IMR-90 (cell line): Measurements from ENCODE around the gene IDS. TPM values are rescaled to one million over a fixed set of nuclear protein-coding genes. Genes with fewer than 3 reads are reported as not detected.

Experiments
- ATAC-seq: fragments of 200-7000 bp; cut with Tn5 transposase; 2 replicates; pipeline ENCODE4 v1.9.1; 2020; ENCODE audit warnings: low read depth, mild to moderate bottlenecking, moderate library complexity
- BruUV-seq: library from RNA; stranded (reverse); fragments of 400-500 nt; replicated peaks from 2 replicates; lab custom pipeline; 2021; lab: Mats Ljungman, UMichigan
- CTCF ChIA-PET: fragments of 300-600 bp; formaldehyde crosslinking; extraction: SDS; loops from one replicate; lab custom pipeline; 2021; ENCODE audit warnings: antibody characterized with exemption; lab: Yijun Ruan, JAX
- POLR2A ChIA-PET: fragments of 300-600 bp; sonication (Branson Sonifier 250); formaldehyde crosslinking; loops from one replicate; lab custom pipeline; 2022; ENCODE audit warnings: antibody characterized with exemption; ENCODE audit not compliant: unreplicated experiment; lab: Charles Lee
- DNase-seq: peaks from one replicate; pipeline ENCODE4 v3.0.0; 2013
- H2AFZ ChIP-seq: replicated peaks from 2 replicates; pipeline ENCODE3; 2013; ENCODE audit warnings: low read length, mild to moderate bottlenecking; ENCODE audit not compliant: poor library complexity
- H2AK5ac ChIP-seq: 2 replicates; pipeline ENCODE4 v1.6.1; 2013; ENCODE audit warnings: low read depth, low read length, inconsistent platforms
- H2AK9ac ChIP-seq: replicated peaks from 2 replicates; pipeline ENCODE3; 2013; ENCODE audit warnings: mild to moderate bottlenecking, low read depth, low read length, moderate library complexity; ENCODE audit not compliant: poor library complexity
- H2BK120ac ChIP-seq: 2 replicates; pipeline ENCODE4 v1.6.1; 2013; ENCODE audit warnings: low read depth, low read length, inconsistent platforms
- H2BK15ac ChIP-seq: 3 replicates; pipeline ENCODE4 v1.6.1; 2013; ENCODE audit warnings: low read depth, low read length, inconsistent platforms
- H2BK20ac ChIP-seq: 2 replicates; pipeline ENCODE4 v1.6.1; 2013; ENCODE audit warnings: low read depth, mild to moderate bottlenecking, inconsistent platforms, low read length, moderate library complexity
- H2BK5ac ChIP-seq: 2 replicates; pipeline ENCODE4 v1.6.1; 2013; ENCODE audit warnings: mild to moderate bottlenecking, low read depth, low read length, inconsistent platforms; ENCODE audit not compliant: poor library complexity, severe bottlenecking
- H3K14ac ChIP-seq: replicated peaks from 2 replicates; pipeline ENCODE4 v1.6.1; 2013; ENCODE audit warnings: low read depth, low read length, inconsistent platforms
- H3K18ac ChIP-seq: 2 replicates; pipeline ENCODE4 v1.6.1; 2013; ENCODE audit warnings: low read depth, low read length, control low read depth
- H3K23ac ChIP-seq: 2 replicates; pipeline ENCODE4 v1.6.1; 2013; ENCODE audit warnings: low read depth, low read length, inconsistent platforms
- H3K27ac ChIP-seq: 2 replicates; pipeline ENCODE4 v1.5.1; 2013; ENCODE audit warnings: mild to moderate bottlenecking, control low read depth, low read length; ENCODE audit not compliant: insufficient read depth
- H3K27me3 ChIP-seq: 2 replicates; pipeline ENCODE4 v1.6.1; 2013; ENCODE audit warnings: low read length; ENCODE audit not compliant: control insufficient read depth, insufficient read depth
- H3K36me3 ChIP-seq: 2 replicates; pipeline ENCODE4 v1.6.1; 2013; ENCODE audit warnings: low read length, mixed read lengths; ENCODE audit not compliant: control insufficient read depth, insufficient read depth
- H3K4ac ChIP-seq: 2 replicates; pipeline ENCODE4 v1.6.1; 2013; ENCODE audit warnings: low read depth, low read length, inconsistent platforms
- H3K4me1 ChIP-seq: 2 replicates; pipeline ENCODE4 v1.6.1; 2013; ENCODE audit warnings: low read length, mixed read lengths; ENCODE audit not compliant: control insufficient read depth, insufficient read depth
- H3K4me2 ChIP-seq: 2 replicates; pipeline ENCODE4 v1.6.1; 2013; ENCODE audit warnings: low read depth, mild to moderate bottlenecking, control low read depth, low read length, moderate library complexity
- H3K4me3 ChIP-seq: 2 replicates; pipeline ENCODE4 v1.5.1; 2013; ENCODE audit warnings: low read depth, mild to moderate bottlenecking, control low read depth, low read length, moderate library complexity; ENCODE audit not compliant: insufficient read depth
- H3K56ac ChIP-seq: 2 replicates; pipeline ENCODE4 v1.6.1; 2013; ENCODE audit warnings: low read length, inconsistent platforms; ENCODE audit not compliant: insufficient read depth; ENCODE audit errors: extremely low read depth
- H3K79me1 ChIP-seq, 2 experiments: 2 replicates each; pipeline ENCODE4 v1.6.1; 2013; ENCODE audit warnings: low read length in 2 of 2, inconsistent platforms in 1 of 2, low read depth in 1 of 2
- H3K9ac ChIP-seq: 2 replicates; pipeline ENCODE4 v1.6.1; 2013; ENCODE audit warnings: low read depth, low read length, control low read depth
- H3K9me1 ChIP-seq: 2 replicates; pipeline ENCODE4 v1.6.1; 2013; ENCODE audit warnings: low read length, inconsistent platforms; ENCODE audit not compliant: insufficient read depth
- H3K9me3 ChIP-seq: 2 replicates; pipeline ENCODE4 v1.6.1; 2013; ENCODE audit warnings: low read length; ENCODE audit not compliant: control insufficient read depth, insufficient read depth
- H4K20me1 ChIP-seq: 2 replicates; pipeline ENCODE4 v1.6.1; 2013; ENCODE audit warnings: low read length, inconsistent platforms; ENCODE audit not compliant: insufficient read depth
- H4K5ac ChIP-seq: 2 replicates; pipeline ENCODE4 v1.6.1; 2013; ENCODE audit warnings: mild to moderate bottlenecking, low read depth, low read length, control low read depth
- H4K8ac ChIP-seq, 2 experiments: 2 replicates each; pipeline ENCODE4 v1.6.1; 2013; ENCODE audit warnings: low read depth in 2 of 2, low read length in 2 of 2, control low read depth in 1 of 2, inconsistent platforms in 1 of 2
- H4K91ac ChIP-seq: 2 replicates; pipeline ENCODE4 v1.6.1; 2013; ENCODE audit warnings: low read depth, low read length, inconsistent platforms; ENCODE audit not compliant: insufficient read depth
- BHLHE40 ChIP-seq: fragments of 150-350 bp; IDR thresholded peaks from 2 replicates; pipeline ENCODE4 v1.6.1; 2016; ENCODE audit warnings: mild to moderate bottlenecking, low read depth, low read length
- CEBPB ChIP-seq: IDR thresholded peaks from 2 replicates; pipeline ENCODE4 v1.6.1; 2012; ENCODE audit warnings: low read depth, low read length, improper control_type of control experiment
- CHD1 ChIP-seq: IDR thresholded peaks from 2 replicates; pipeline ENCODE4 v1.6.1; 2012; ENCODE audit warnings: low read depth, low read length, improper control_type of control experiment
- CTCF ChIP-seq: conservative IDR thresholded peaks from 2 replicates; pipeline ENCODE4 v1.5.1; 2012; ENCODE audit warnings: mild to moderate bottlenecking, low read depth, low read length, improper control_type of control experiment
- ELK1 ChIP-seq: fragments of 150-350 bp; IDR thresholded peaks from 2 replicates; pipeline ENCODE4 v1.6.1; 2016; ENCODE audit warnings: low read depth, mild to moderate bottlenecking, low read length, moderate library complexity, borderline replicate concordance
- FOS ChIP-seq: fragments of 150-350 bp; IDR thresholded peaks from 2 replicates; pipeline ENCODE4 v1.6.1; 2016; ENCODE audit warnings: low read depth, low read length
- MAFK ChIP-seq: IDR thresholded peaks from 2 replicates; pipeline ENCODE4 v1.6.1; 2012; ENCODE audit warnings: low read depth, low read length, improper control_type of control experiment
- MAZ ChIP-seq: IDR thresholded peaks from 2 replicates; pipeline ENCODE4 v1.6.1; 2012; ENCODE audit warnings: low read depth, mild to moderate bottlenecking, low read length, improper control_type of control experiment, moderate library complexity, borderline replicate concordance
- MXI1 ChIP-seq: IDR thresholded peaks from 2 replicates; pipeline ENCODE4 v1.6.1; 2012; ENCODE audit warnings: low read depth, mild to moderate bottlenecking, low read length, moderate library complexity, borderline replicate concordance
- NFE2L2 ChIP-seq: fragments of 150-350 bp; IDR thresholded peaks from 2 replicates; pipeline ENCODE4 v1.6.1; 2016; ENCODE audit warnings: low read depth, mild to moderate bottlenecking, low read length
- POLR2A ChIP-seq: IDR thresholded peaks from 2 replicates; pipeline ENCODE4 v1.6.1; 2012; ENCODE audit warnings: mild to moderate bottlenecking, low read depth, low read length
- RAD21 ChIP-seq: IDR thresholded peaks from 2 replicates; pipeline ENCODE4 v1.6.1; 2012; ENCODE audit warnings: low read length, improper control_type of control experiment
- RCOR1 ChIP-seq: IDR thresholded peaks from 2 replicates; pipeline ENCODE4 v1.6.1; 2012; ENCODE audit warnings: mild to moderate bottlenecking, low read length, improper control_type of control experiment; ENCODE audit not compliant: insufficient replicate concordance
- RFX5 ChIP-seq: IDR thresholded peaks from 2 replicates; pipeline ENCODE4 v1.8.0; 2012; ENCODE audit warnings: low read depth, mild to moderate bottlenecking, low read length, moderate library complexity
- SMC3 ChIP-seq: fragments of 150-350 bp; IDR thresholded peaks from 2 replicates; pipeline ENCODE4 v1.6.1; 2016; ENCODE audit warnings: low read depth, mild to moderate bottlenecking, antibody characterized with exemption, low read length, moderate library complexity
- USF2 ChIP-seq: fragments of 150-350 bp; IDR thresholded peaks from 2 replicates; pipeline ENCODE4 v1.6.1; 2017; ENCODE audit warnings: mild to moderate bottlenecking, antibody characterized with exemption, low read length, low read depth
- WGBS, 2 experiments: methylation state at CpG; one replicate each; pipeline versions ENCODE4 v1.1.5 to v1.1.7; 2013; ENCODE audit warnings: missing lambda C conversion rate in 2 of 2; ENCODE audit not compliant: insufficient read length in 1 of 2; ENCODE audit errors: extremely low coverage in 2 of 2; 5-methylcytosine and 5-hydroxymethylcytosine counted together
- dilution Hi-C: fragments of 300-500 bp; cut with HindIII; formaldehyde crosslinking; loops from one replicate; pipeline ENCODE4 v1.14.3; 2018; ENCODE audit warnings: low sequenced_read_pairs; ENCODE audit not compliant: unreplicated experiment
- in situ Hi-C: fragments of 300-500 bp; cut with MboI; formaldehyde crosslinking; loops from 3 replicates; pipeline ENCODE4 v1.14.3; 2019; ENCODE audit warnings: low sequenced_read_pairs, inconsistent platforms, mixed read lengths
- intact Hi-C: fragments of 100-400 bp; cut with micrococcal nuclease; formaldehyde crosslinking; loops from 2 replicates; pipeline ENCODE4 v1.10.0; 2022
- polyA plus RNA-seq, 3 experiments: library from polyadenylated mRNA; depleted of rRNA; stranded (reverse); fragments of >200 nt; gene quantifications; 2 replicates each; pipeline ENCODE4 v1.2.3, GENCODE V29; 2012; ENCODE audit warnings: low replicate concordance in 1 of 3
- total RNA-seq: library from RNA; depleted of rRNA; stranded (reverse); fragments of >200 nt; gene quantifications from 2 replicates; pipeline ENCODE4 v1.2.3, GENCODE V29; 2012

Gene IDS
- total and polyA plus RNA-seq, 2 of the 4 experiments (the other 2 are of a cell fraction): 26.3 to 56.9 TPM

GRCh38 chrX:149527705-149528104 is 22.6 kb upstream of the IDS start:
- no peak overlapping the region for H3K4me2 ChIP-seq
- H2AK5ac ChIP-seq: no peak overlapping the region
- ChIA-PET POLR2A (no interaction called here), CTCF (no interaction called here)
- dilution Hi-C loops (no loop called here), in situ Hi-C loops (no loop called here), intact Hi-C loops (no loop called here)
- H3K4me1 ChIP-seq: no peaks in the 10 kb centered on the region; the same call in 1 of the 2 replicates
- no peak overlapping the region for H4K5ac ChIP-seq
- H3K18ac ChIP-seq: no peak overlapping the region
- no peaks in the 10 kb centered on the region for H3K9me1 ChIP-seq
- no peak overlapping the region for H3K27ac ChIP-seq
- no peak overlapping the region for H2AFZ ChIP-seq
- H2BK5ac ChIP-seq: no peak overlapping the region
- H4K20me1 ChIP-seq: no peaks in the 10 kb centered on the region
- no peak overlapping the region for H2BK20ac ChIP-seq
- H3K9me3 ChIP-seq: no peaks in the 10 kb centered on the region
- no peak overlapping the region for H3K14ac ChIP-seq
- WGBS, 2 experiments: 60% methylated on average over 1 of the region's 1 CpG; no CpG with 5 or more reads in 1 of the 2 experiments
- BruUV-seq: no TSS peak
- no peak for TF ChIP-seq CHD1
- TF ChIP-seq CTCF: peak; percentile 50
- TF ChIP-seq RCOR1: no peak
- TF ChIP-seq MAFK: no peak
- no peak for TF ChIP-seq POLR2A
- no peak for TF ChIP-seq CEBPB
- TF ChIP-seq ELK1: no peak
- TF ChIP-seq RFX5: no peak
- TF ChIP-seq USF2: no peak
- no peak for TF ChIP-seq FOS
- no peak for TF ChIP-seq BHLHE40
- TF ChIP-seq SMC3: peak; percentile 30; the same call in 1 of the 2 replicates
- TF ChIP-seq NFE2L2: no peak
- no peak for TF ChIP-seq MAZ
- no peak for TF ChIP-seq MXI1
- peak; percentile 30 for TF ChIP-seq RAD21
- peak; percentile 28 for DNase-seq
- no peak overlapping the region for H3K56ac ChIP-seq
- no peak overlapping the region for H2AK9ac ChIP-seq
- peaks cover 2% of the 10 kb centered on the region; the same call in 1 of the 2 replicates for H3K27me3 ChIP-seq
- H3K4ac ChIP-seq: no peak overlapping the region
- H3K9ac ChIP-seq: no peak overlapping the region
- no peak overlapping the region for H3K4me3 ChIP-seq
- no peak overlapping the region for H4K91ac ChIP-seq
- no peak overlapping the region for H2BK15ac ChIP-seq
- no peak overlapping the region for H4K8ac ChIP-seq
- H3K36me3 ChIP-seq: peaks cover 2% of the 10 kb centered on the region; the same call in 1 of the 2 replicates
- H2BK120ac ChIP-seq: no peak overlapping the region
- H3K23ac ChIP-seq: no peak overlapping the region
- peak; percentile 53 for ATAC-seq
- H3K79me1 ChIP-seq: no peaks in the 10 kb centered on the region
